Skin epidermis (tissue), 12 donors: ENCODE data around the gene MFSD12.
A peak's percentile ranks its signal among the peaks of the same experiment; 100 is the strongest.
"Not testable (repeated sequence)": the region's sequence is repeated elsewhere in the genome, so short reads cannot be mapped to it uniquely, and the experiment has no call there.

Source experiments
- H3K27ac ChIP-seq, 21 experiments: fragments of 200-600 bp; sonication (generic) in 11 of 21; one replicate each; pipeline ENCODE4 v1.5.0; 2020; ENCODE audit warnings: mild to moderate bottlenecking in 3 of 21, inconsistent platforms in 2 of 21, moderate library complexity in 2 of 21
- H3K4me3 ChIP-seq, 7 experiments: fragments of 200-600 bp; sonication (generic) in 2 of 7; one replicate each; pipeline ENCODE4 v1.5.0; 2020; ENCODE audit warnings: inconsistent platforms in 2 of 7, mild to moderate bottlenecking in 2 of 7, moderate library complexity in 1 of 7

MFSD12 gene

GRCh38 chr19:3586127-3586626 is 28.8 kb upstream of the MFSD12 start:
- no peak overlapping the region for H3K27ac ChIP-seq
- H3K4me3 ChIP-seq: peak overlapping the region in 4 of 7 experiments; percentile 8 to 30 (median 22)

- Histone ChIP-seq H3K27ac (peak within 1 kb of the TSS in 1 of 21 experiments; percentile 2), H3K4me3 (peak within 1 kb of the TSS; percentile 3 to 30 (median 12))
Measured at GRCh38 chr19:3585301-3586126, 28.1 kb upstream of the MFSD12 start, which contains the start of gene GIPC3. Gene GIPC3, plus strand, starts transcription at chr19:3585478. Its CDS starts 120 bp downstream, at chr19:3585598.

- H3K27ac ChIP-seq, H3K4me3 ChIP-seq: not testable (repeated sequence)
Measured at GRCh38 chr19:3584036-3584802, 26.8 kb upstream of the MFSD12 start.

GRCh38 chr19:3581792-3582191 is 24.4 kb upstream of the MFSD12 start:
- H3K4me3 ChIP-seq, H3K27ac ChIP-seq: not testable (repeated sequence)

GRCh38 chr19:3580156-3580934 is 23.0 kb upstream of the MFSD12 start:
- H3K27ac ChIP-seq: peak overlapping the region in 10 of 21 experiments; percentile 4 to 64 (median 56)
- H3K4me3 ChIP-seq: no peak overlapping the region

- Histone ChIP-seq H3K27ac (no peak overlapping the region), H3K4me3 (no peak overlapping the region)
Measured at GRCh38 chr19:3578390-3578789, 21.0 kb upstream of the MFSD12 start.

GRCh38 chr19:3577723-3578344 is 20.4 kb upstream of the MFSD12 start:
- Histone ChIP-seq H3K27ac (peak overlapping the region in 2 of 21 experiments; percentile 22 to 66), H3K4me3 (no peak overlapping the region)

- peak overlapping the region in 3 of 7 experiments; percentile 22 to 34 (median 29) for H3K4me3 ChIP-seq
- H3K27ac ChIP-seq: peak overlapping the region in 3 of 21 experiments; percentile 3 to 66 (median 50)
Measured at GRCh38 chr19:3576696-3577443, 19.5 kb upstream of the MFSD12 start.

- H3K27ac ChIP-seq: peak overlapping the region in 1 of 21 experiments; percentile 3
- H3K4me3 ChIP-seq: peak overlapping the region in 3 of 7 experiments; percentile 22 to 34 (median 29)
Measured at GRCh38 chr19:3575949-3576673, 18.7 kb upstream of the MFSD12 start.

GRCh38 chr19:3575260-3575741 is 17.9 kb upstream of the MFSD12 start:
- Histone ChIP-seq H3K4me3 (no peak overlapping the region), H3K27ac (no peak overlapping the region)

- H3K27ac ChIP-seq: peak overlapping the region in 8 of 21 experiments; percentile 83 to 96 (median 92)
- H3K4me3 ChIP-seq: peak overlapping the region; percentile 71 to 89 (median 86)
Measured at GRCh38 chr19:3573858-3574637, 16.7 kb upstream of the MFSD12 start.

- peak overlapping the region; percentile 63 to 96 (median 85) for H3K27ac ChIP-seq
- H3K4me3 ChIP-seq: peak overlapping the region; percentile 71 to 89 (median 86)
Measured at GRCh38 chr19:3573162-3573857, 15.9 kb upstream of the MFSD12 start.

GRCh38 chr19:3572855-3573161 is 15.4 kb upstream of the MFSD12 start, which contains the start of gene HMG20B:
Gene HMG20B, plus strand, starts transcription at chr19:3572944. Its CDS starts 366 bp downstream, at chr19:3573310.
- H3K27ac ChIP-seq: peak within 1 kb of the TSS; percentile 63 to 96 (median 85)
- H3K4me3 ChIP-seq: peak within 1 kb of the TSS; percentile 71 to 89 (median 86)

GRCh38 chr19:3572132-3572854 is 14.9 kb upstream of the MFSD12 start:
- peak overlapping the region in 18 of 21 experiments; percentile 33 to 96 (median 74) for H3K27ac ChIP-seq
- peak overlapping the region; percentile 71 to 89 (median 86) for H3K4me3 ChIP-seq

- Histone ChIP-seq H3K4me3 (no peak overlapping the region), H3K27ac (peak overlapping the region in 1 of 21 experiments; percentile 12)
Measured at GRCh38 chr19:3570606-3571011, 13.2 kb upstream of the MFSD12 start.
